IPS-18a (cell line): ENCODE measurements around the gene RAD23B.
"Not testable (repeated sequence)": the region's sequence is repeated elsewhere in the genome, so short reads cannot be mapped to it uniquely, and the experiment has no call there.

Experiments
- H3K27ac ChIP-seq: one replicate; pipeline ENCODE4 v1.5.1; 2013; ENCODE audit warnings: low read length
- H3K27me3 ChIP-seq: one replicate; pipeline ENCODE4 v1.6.1; 2013; ENCODE audit warnings: mild to moderate bottlenecking, low read length; ENCODE audit not compliant: control insufficient read depth, insufficient read depth
- H3K36me3 ChIP-seq: one replicate; pipeline ENCODE4 v1.6.1; 2013; ENCODE audit warnings: low read depth, low read length; ENCODE audit not compliant: control insufficient read depth
- H3K4me1 ChIP-seq: one replicate; pipeline ENCODE4 v1.6.1; 2013; ENCODE audit warnings: low read depth, low read length; ENCODE audit not compliant: control insufficient read depth
- H3K4me3 ChIP-seq: one replicate; pipeline ENCODE4 v1.5.1; 2013; ENCODE audit warnings: low read length
- H3K9ac ChIP-seq: one replicate; pipeline ENCODE4 v1.6.1; 2013; ENCODE audit warnings: mild to moderate bottlenecking, low read length, moderate library complexity
- H3K9me3 ChIP-seq: one replicate; pipeline ENCODE4 v1.6.1; 2013; ENCODE audit warnings: low read depth, low read length; ENCODE audit not compliant: control insufficient read depth

RAD23B gene

GRCh38 chr9:107283623-107284616, 841 bp downstream of the RAD23B start:
- peak overlapping the region; percentile 89 for H3K27ac ChIP-seq
- peak overlapping the region; percentile 97 for H3K9ac ChIP-seq
- H3K9me3 ChIP-seq: no peaks in the 10 kb centered on the region
- H3K27me3 ChIP-seq: no peaks in the 10 kb centered on the region
- peak overlapping the region; percentile 88 for H3K4me3 ChIP-seq
- H3K4me1 ChIP-seq: peaks cover 6% of the 10 kb centered on the region
- no peaks in the 10 kb centered on the region for H3K36me3 ChIP-seq

DNA sequence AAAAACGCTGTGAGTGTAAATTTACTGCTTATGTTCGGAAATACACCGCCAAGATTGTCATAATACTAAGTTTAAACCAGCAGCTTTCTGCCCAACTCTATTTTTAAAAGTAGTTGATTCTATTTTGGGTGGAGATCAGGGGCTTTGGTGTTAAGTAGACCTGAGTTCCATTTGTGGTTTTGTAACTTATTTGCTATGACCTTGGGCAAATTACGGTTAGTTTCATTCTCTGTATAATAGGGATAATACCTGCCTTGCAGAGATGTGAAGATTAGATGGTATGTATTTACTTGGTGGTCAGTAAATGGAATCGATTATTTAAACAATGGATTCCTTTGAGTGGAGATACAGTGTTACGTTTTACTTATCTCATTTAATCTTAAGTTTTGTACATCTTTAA, 1.6 kb downstream of the RAD23B start:
- Histone ChIP-seq H3K27ac (no peak overlapping the region), H3K4me1 (peaks cover 8% of the 10 kb centered on the region), H3K4me3 (peak overlapping the region; percentile 88), H3K27me3 (no peaks in the 10 kb centered on the region), H3K9me3 (no peaks in the 10 kb centered on the region), H3K36me3 (no peaks in the 10 kb centered on the region), H3K9ac (peak overlapping the region; percentile 97)

DNA sequence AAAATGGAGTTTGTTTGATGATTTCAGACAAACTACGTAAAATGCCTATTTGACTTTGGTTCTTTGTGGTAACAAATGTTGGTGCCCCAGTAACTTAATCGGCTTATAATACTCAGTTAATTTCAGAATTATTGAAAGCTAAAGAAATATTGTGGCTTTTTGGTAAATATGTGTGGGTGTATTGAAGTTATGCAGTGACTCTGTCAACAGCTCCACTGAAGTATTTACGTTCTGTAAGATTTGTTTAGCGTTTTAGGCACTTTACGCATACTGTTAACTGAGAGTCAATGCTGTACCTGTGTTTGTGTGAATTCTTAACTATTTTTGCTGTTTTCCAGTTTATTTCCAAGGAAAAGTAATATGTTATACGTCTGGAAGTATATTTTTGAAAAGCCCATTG, 2.2 kb downstream of the RAD23B start:
- Histone ChIP-seq H3K27ac (no peak overlapping the region), H3K27me3 (no peaks in the 10 kb centered on the region), H3K4me3 (peak overlapping the region; percentile 88), H3K9ac (peak overlapping the region; percentile 28), H3K36me3 (no peaks in the 10 kb centered on the region), H3K9me3 (no peaks in the 10 kb centered on the region), H3K4me1 (peaks cover 14% of the 10 kb centered on the region)

GRCh38 chr9:107286057-107286456, 3.0 kb downstream of the RAD23B start:
- Histone ChIP-seq H3K4me3 (peak overlapping the region; percentile 88), H3K9me3 (no peaks in the 10 kb centered on the region), H3K27me3 (no peaks in the 10 kb centered on the region), H3K36me3 (no peaks in the 10 kb centered on the region), H3K27ac (no peak overlapping the region), H3K9ac (no peak overlapping the region), H3K4me1 (peaks cover 20% of the 10 kb centered on the region)

DNA sequence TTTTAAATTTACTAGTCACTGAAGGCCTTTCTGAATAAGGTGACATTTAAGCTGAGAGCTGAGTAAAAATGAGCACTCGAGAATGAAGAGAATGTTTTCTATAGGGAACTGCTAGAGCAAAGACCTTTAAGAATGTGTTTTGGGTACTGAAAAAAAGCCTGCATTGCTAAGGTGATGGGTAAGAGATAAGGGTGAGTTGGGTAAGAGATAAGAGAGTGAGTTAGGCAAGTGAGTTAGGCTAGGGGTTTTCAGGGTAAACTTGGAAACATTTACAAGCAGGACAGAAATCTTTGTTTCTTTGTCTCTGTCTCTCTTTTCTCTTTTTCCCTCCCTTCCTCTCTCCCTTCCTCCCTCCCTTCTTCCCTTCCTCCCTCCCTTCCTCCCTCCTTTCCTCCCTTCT, 5.6 kb downstream of the RAD23B start:
- H3K9ac ChIP-seq: no peak overlapping the region

GRCh38 chr9:107290619-107291018, 7.5 kb downstream of the RAD23B start:
- peaks cover 28% of the 10 kb centered on the region for H3K4me1 ChIP-seq
- no peak overlapping the region for H3K9ac ChIP-seq
- no peak overlapping the region for H3K27ac ChIP-seq
- H3K4me3 ChIP-seq: no peak overlapping the region
- no peaks in the 10 kb centered on the region for H3K27me3 ChIP-seq
- H3K36me3 ChIP-seq: no peaks in the 10 kb centered on the region
- no peaks in the 10 kb centered on the region for H3K9me3 ChIP-seq

More for the DNA sequence above, 5.6 kb downstream of the RAD23B start:
- Histone ChIP-seq H3K4me1 (peaks cover 22% of the 10 kb centered on the region), H3K27me3 (no peaks in the 10 kb centered on the region), H3K9me3 (no peaks in the 10 kb centered on the region), H3K4me3 (no peak overlapping the region), H3K27ac (no peak overlapping the region), H3K36me3 (no peaks in the 10 kb centered on the region)

DNA sequence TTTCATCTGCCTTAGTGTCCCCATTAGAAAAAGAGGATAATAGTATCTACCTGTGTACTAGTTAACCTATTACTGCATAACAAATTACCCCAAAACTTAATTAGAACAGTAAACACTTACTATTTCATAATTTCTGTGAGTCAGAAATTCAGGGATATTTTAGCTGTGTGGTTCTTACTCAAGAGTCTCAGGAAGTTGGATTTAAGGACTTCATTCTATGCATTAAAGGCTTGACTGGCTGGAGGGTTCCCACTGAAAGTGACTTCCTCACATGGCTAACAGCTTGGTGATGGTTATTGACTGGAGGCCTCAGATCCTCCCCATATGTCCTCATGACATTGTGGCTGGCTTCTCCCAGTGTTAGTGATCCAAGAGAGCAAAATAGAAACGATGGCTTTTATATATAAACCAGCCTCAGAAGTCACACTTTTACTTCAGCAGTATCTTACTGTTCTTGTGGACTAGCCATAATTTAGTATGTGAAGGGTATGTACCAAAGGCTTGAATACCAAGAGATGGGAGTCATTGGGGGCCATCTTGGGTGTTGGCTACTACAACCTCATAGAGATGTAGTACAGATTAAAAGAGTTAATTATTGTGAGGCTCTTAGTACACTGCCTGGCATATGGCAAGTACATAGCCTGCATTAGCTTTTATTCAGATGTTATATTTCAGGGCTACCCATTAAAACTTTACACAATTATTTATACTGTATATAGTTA, 9.9 kb downstream of the RAD23B start:
- H3K36me3 ChIP-seq: no peaks in the 10 kb centered on the region
- H3K9ac ChIP-seq: no peak overlapping the region
- H3K27me3 ChIP-seq: no peaks in the 10 kb centered on the region
- H3K27ac ChIP-seq: no peak overlapping the region
- H3K9me3 ChIP-seq: no peaks in the 10 kb centered on the region
- no peak overlapping the region for H3K4me3 ChIP-seq
- peaks cover 24% of the 10 kb centered on the region for H3K4me1 ChIP-seq

- no peak overlapping the region for H3K27ac ChIP-seq
- H3K9me3 ChIP-seq: no peaks in the 10 kb centered on the region
- peaks cover 24% of the 10 kb centered on the region for H3K4me1 ChIP-seq
- no peaks in the 10 kb centered on the region for H3K36me3 ChIP-seq
- no peak overlapping the region for H3K9ac ChIP-seq
- no peaks in the 10 kb centered on the region for H3K27me3 ChIP-seq
- H3K4me3 ChIP-seq: no peak overlapping the region
Measured at GRCh38 chr9:107293543-107294085, 10.5 kb downstream of the RAD23B start.

DNA sequence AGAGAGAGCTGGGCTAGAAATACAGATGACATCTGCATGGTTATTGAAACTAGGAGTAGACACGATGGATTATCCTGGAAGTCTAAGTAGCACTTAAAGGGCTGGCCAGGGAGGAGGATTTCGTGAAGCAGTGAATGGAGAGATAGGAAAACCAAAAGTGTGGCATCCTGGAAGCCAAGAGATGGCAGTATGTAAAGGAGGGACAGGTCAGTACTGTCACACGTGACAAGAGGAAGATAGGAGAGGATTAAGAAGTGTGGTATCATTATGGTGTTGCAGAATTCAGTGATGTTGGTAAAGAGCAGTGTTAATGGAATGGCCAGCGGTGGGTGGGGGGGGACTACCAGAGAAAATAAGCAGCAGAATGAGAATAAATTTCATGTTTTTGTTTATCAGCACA, 11.7 kb downstream of the RAD23B start:
- H3K4me1 ChIP-seq: peaks cover 21% of the 10 kb centered on the region
- H3K4me3 ChIP-seq: no peak overlapping the region
- H3K36me3 ChIP-seq: no peaks in the 10 kb centered on the region
- no peaks in the 10 kb centered on the region for H3K27me3 ChIP-seq
- no peak overlapping the region for H3K9ac ChIP-seq
- H3K27ac ChIP-seq: no peak overlapping the region
- H3K9me3 ChIP-seq: no peaks in the 10 kb centered on the region

- Histone ChIP-seq H3K27ac (no peak overlapping the region), H3K9ac (no peak overlapping the region), H3K4me3 (no peak overlapping the region), H3K27me3 (no peaks in the 10 kb centered on the region), H3K9me3 (no peaks in the 10 kb centered on the region), H3K36me3 (peaks cover 5% of the 10 kb centered on the region), H3K4me1 (peaks cover 10% of the 10 kb centered on the region)
Measured at GRCh38 chr9:107295995-107296394, 12.9 kb downstream of the RAD23B start.

DNA sequence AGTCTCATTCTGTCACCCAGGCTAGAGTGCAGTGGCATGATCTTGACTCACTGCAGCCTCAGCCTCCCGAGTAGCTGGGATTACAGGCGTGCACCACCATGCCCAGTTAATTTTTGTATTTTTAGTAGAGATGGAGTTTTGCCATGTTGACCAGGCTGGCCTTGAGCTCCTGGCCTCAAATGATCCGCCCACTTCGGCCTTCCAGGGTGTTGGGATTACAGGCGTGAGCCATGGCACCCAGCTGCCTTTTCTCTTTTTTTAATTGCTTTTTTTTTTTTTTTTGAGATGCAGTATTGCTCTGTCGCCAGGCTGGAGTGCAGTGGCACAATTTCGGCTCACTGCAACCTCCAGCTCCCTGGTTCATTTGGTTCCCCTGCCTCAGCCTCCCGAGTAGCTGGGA, 13.5 kb downstream of the RAD23B start:
- not testable (repeated sequence) for H3K27ac ChIP-seq, H3K27me3 ChIP-seq, H3K9me3 ChIP-seq, H3K4me3 ChIP-seq, H3K9ac ChIP-seq, H3K4me1 ChIP-seq
- peaks cover 11% of the 10 kb centered on the region for H3K36me3 ChIP-seq
